ENCODE measurements around the gene AMT.
A peak's percentile ranks its signal among the peaks of the same experiment; 100 is the strongest.

Gene AMT

GRCh38 chr3:49422379-49423248 lies at the start of gene AMT:
AMT (minus strand) TSS chr3:49422473; CDS start chr3:49422450, 23 bp downstream.
- FAIRE-seq, result no peak
- no peak for DNase-seq (ENCODE audit: extremely low spot score, insufficient read length, low read depth)

- DNase-seq (ENCODE audit: extremely low spot score, insufficient read length, low read depth), result no peak
- FAIRE-seq, result peak; percentile 51
These were observed 48.6 kb upstream of the AMT start for GRCh38 chr3:49470714-49471420.

GRCh38 chr3:49469936-49470713 lies 47.9 kb upstream of the AMT start, which contains the start of gene DAG1:
DAG1 (plus strand) TSS chr3:49470267; CDS start chr3:49510535, 40,268 bp downstream.
- DNase-seq (ENCODE audit: extremely low spot score, insufficient read length, low read depth) (peak; percentile 96), FAIRE-seq (peak; percentile 97)

- FAIRE-seq (no peak), DNase-seq (ENCODE audit: extremely low spot score, insufficient read length, low read depth) (no peak)
These were observed 47.0 kb upstream of the AMT start for GRCh38 chr3:49469037-49469935.

GRCh38 chr3:49466085-49466484 lies 43.8 kb upstream of the AMT start:
- FAIRE-seq, result no peak
- no peak for DNase-seq (ENCODE audit: extremely low spot score, insufficient read length, low read depth)

- FAIRE-seq (no peak), DNase-seq (ENCODE audit: extremely low spot score, insufficient read length, low read depth) (no peak)
These were observed 43.2 kb upstream of the AMT start for GRCh38 chr3:49465270-49466034.

- FAIRE-seq, result no peak
These were observed 39.9 kb upstream of the AMT start for GRCh38 chr3:49462222-49462621.

GRCh38 chr3:49461443-49462171 lies 39.3 kb upstream of the AMT start:
- FAIRE-seq, result no peak

More at GRCh38 chr3:49462222-49462621, 39.9 kb upstream of the AMT start:
- DNase-seq (ENCODE audit: extremely low spot score, insufficient read length, low read depth), result no peak

GRCh38 chr3:49460956-49461355 lies 38.7 kb upstream of the AMT start:
- FAIRE-seq, result no peak
- no peak for DNase-seq (ENCODE audit: extremely low spot score, insufficient read length, low read depth)

More at GRCh38 chr3:49461443-49462171, 39.3 kb upstream of the AMT start:
- no peak for DNase-seq (ENCODE audit: extremely low spot score, insufficient read length, low read depth)

GRCh38 chr3:49460188-49460890 lies 38.1 kb upstream of the AMT start:
- no peak for FAIRE-seq
- no peak for DNase-seq (ENCODE audit: extremely low spot score, insufficient read length, low read depth)

- no peak for FAIRE-seq
- no peak for DNase-seq (ENCODE audit: extremely low spot score, insufficient read length, low read depth)
These were observed 34.2 kb upstream of the AMT start for GRCh38 chr3:49456466-49456865.

GRCh38 chr3:49454898-49455681 lies 32.8 kb upstream of the AMT start:
- FAIRE-seq, result no peak
- no peak for DNase-seq (ENCODE audit: extremely low spot score, insufficient read length, low read depth)

GRCh38 chr3:49454458-49454857 lies 32.2 kb upstream of the AMT start:
- no peak for FAIRE-seq
- DNase-seq (ENCODE audit: extremely low spot score, insufficient read length, low read depth), result no peak

- FAIRE-seq, result no peak
These were observed 31.3 kb upstream of the AMT start for GRCh38 chr3:49453621-49454020.

GRCh38 chr3:49445391-49445790 lies 23.1 kb upstream of the AMT start:
- FAIRE-seq (no peak), DNase-seq (ENCODE audit: extremely low spot score, insufficient read length, low read depth) (no peak)

More at GRCh38 chr3:49453621-49454020, 31.3 kb upstream of the AMT start:
- no peak for DNase-seq (ENCODE audit: extremely low spot score, insufficient read length, low read depth)

GRCh38 chr3:49434731-49435130 lies 12.5 kb upstream of the AMT start:
- DNase-seq (ENCODE audit: extremely low spot score, insufficient read length, low read depth), result no peak
- no peak for FAIRE-seq

- DNase-seq (ENCODE audit: extremely low spot score, insufficient read length, low read depth) (no peak), FAIRE-seq (no peak)
These were observed 6.4 kb upstream of the AMT start for GRCh38 chr3:49428752-49429080.
